ENCODE results near the gene ZNF837.

DNA sequence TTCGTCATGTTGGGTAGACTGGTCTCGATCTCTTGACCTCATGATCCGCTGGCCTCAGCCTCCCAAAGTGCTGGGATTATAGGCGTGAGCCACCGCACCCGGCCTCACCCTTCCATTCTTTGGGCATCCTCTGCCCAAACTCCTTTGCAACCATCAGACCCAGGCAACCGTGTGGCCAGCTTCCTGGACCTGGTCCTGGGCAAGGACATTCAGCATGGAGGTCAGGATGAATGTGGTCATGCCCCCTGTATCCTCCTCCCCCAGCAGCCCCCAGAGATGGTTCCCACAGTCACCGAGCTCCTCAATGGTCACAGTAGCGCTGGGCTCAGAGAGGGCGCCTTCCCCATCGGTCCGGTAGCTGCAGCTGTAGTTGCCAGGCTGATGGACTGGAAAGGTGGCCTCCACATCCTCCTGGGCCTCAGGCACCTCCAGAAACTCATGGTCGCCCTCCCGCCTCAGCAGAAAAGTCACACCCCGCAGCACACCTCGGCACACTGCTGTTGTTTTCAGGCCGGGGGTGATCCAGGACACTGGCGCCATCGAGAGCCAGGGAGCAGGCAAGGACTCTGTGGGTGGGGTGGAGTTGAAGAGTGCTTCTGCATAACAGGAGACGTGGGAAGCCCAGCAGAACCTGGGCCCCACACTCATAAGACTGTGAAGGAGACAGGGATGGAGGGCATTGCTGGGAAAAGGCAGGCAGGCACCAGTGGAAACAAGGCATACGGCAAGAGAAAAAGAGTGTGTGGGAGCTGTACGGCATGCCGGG lies 28.7 kb downstream of the ZNF837 start:
- TF ChIP-seq EZH2 (optimal IDR thresholded peaks at IDR 0.05; ENCODE audit: low read depth, low read length) (no peak), EZH2phosphoT487 (IDR thresholded peaks at IDR 0.05; ENCODE audit: low read length) (no peak)
- TF ChIP-seq, protein P1, sequence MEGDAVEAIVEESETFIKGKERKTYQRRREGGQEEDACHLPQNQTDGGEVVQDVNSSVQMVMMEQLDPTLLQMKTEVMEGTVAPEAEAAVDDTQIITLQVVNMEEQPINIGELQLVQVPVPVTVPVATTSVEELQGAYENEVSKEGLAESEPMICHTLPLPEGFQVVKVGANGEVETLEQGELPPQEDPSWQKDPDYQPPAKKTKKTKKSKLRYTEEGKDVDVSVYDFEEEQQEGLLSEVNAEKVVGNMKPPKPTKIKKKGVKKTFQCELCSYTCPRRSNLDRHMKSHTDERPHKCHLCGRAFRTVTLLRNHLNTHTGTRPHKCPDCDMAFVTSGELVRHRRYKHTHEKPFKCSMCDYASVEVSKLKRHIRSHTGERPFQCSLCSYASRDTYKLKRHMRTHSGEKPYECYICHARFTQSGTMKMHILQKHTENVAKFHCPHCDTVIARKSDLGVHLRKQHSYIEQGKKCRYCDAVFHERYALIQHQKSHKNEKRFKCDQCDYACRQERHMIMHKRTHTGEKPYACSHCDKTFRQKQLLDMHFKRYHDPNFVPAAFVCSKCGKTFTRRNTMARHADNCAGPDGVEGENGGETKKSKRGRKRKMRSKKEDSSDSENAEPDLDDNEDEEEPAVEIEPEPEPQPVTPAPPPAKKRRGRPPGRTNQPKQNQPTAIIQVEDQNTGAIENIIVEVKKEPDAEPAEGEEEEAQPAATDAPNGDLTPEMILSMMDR (IDR thresholded peaks at IDR 0.05; ENCODE audit: low read length): no peak
